SK-N-SH (cell line): ENCODE data around the gene GTF3C2.

Experiments
- EZH2phosphoT487 ChIP-seq: fragments of 200-600 bp; sonication (generic); IDR thresholded peaks from 2 replicates; pipeline ENCODE4 v1.6.1; 2017; ENCODE audit warnings: low read depth, mixed run types, mild to moderate bottlenecking, antibody characterized with exemption, moderate library complexity, borderline replicate concordance
- FOSL2 ChIP-seq: IDR thresholded peaks from 2 replicates; pipeline ENCODE4 v1.4.0; 2012; ENCODE audit warnings: low read depth, mild to moderate bottlenecking, moderate library complexity, borderline replicate concordance
- GATA2 ChIP-seq: sonication (generic); formaldehyde crosslinking; IDR thresholded peaks from 2 replicates; pipeline ENCODE4 v1.5.0; 2020; ENCODE audit warnings: mild to moderate bottlenecking, missing genetic modification reagents
- JUND ChIP-seq: IDR thresholded peaks from 2 replicates; pipeline ENCODE4 v1.4.0; 2012
- RAD21 ChIP-seq: IDR thresholded peaks from 2 replicates; pipeline ENCODE4 v1.6.1; 2012; ENCODE audit warnings: mild to moderate bottlenecking, low read length
- SIN3A ChIP-seq: IDR thresholded peaks from 2 replicates; pipeline ENCODE4 v1.6.1; 2012; ENCODE audit warnings: low read depth, mild to moderate bottlenecking, low read length, moderate library complexity, borderline replicate concordance
- SMC3 ChIP-seq: IDR thresholded peaks from 2 replicates; pipeline ENCODE4 v1.6.1; 2012; ENCODE audit warnings: low read depth, low read length, improper control_type of control experiment
- TCF12 ChIP-seq: IDR thresholded peaks from 2 replicates; pipeline ENCODE4 v1.4.0; 2012
- TF ChIP-seq, protein P1 (sequence below): fragments of 200-600 bp; sonication (generic); IDR thresholded peaks from 2 replicates; pipeline ENCODE4 v1.6.1; 2017; ENCODE audit warnings: antibody characterized with exemption, mild to moderate bottlenecking, moderate library complexity

- TF ChIP-seq GATA2 (CRISPR knock-in tag) (no peak), RAD21 (no peak), EZH2phosphoT487 (no peak), TCF12 (no peak), SMC3 (no peak), FOSL2 (no peak), SIN3A (no peak), JUND (no peak)
- TF ChIP-seq, protein P1, sequence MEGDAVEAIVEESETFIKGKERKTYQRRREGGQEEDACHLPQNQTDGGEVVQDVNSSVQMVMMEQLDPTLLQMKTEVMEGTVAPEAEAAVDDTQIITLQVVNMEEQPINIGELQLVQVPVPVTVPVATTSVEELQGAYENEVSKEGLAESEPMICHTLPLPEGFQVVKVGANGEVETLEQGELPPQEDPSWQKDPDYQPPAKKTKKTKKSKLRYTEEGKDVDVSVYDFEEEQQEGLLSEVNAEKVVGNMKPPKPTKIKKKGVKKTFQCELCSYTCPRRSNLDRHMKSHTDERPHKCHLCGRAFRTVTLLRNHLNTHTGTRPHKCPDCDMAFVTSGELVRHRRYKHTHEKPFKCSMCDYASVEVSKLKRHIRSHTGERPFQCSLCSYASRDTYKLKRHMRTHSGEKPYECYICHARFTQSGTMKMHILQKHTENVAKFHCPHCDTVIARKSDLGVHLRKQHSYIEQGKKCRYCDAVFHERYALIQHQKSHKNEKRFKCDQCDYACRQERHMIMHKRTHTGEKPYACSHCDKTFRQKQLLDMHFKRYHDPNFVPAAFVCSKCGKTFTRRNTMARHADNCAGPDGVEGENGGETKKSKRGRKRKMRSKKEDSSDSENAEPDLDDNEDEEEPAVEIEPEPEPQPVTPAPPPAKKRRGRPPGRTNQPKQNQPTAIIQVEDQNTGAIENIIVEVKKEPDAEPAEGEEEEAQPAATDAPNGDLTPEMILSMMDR = no peak
Measured at GRCh38 chr2:27285481-27285880, 71.1 kb downstream of the GTF3C2 start.
